NB4 (cell line): ENCODE measurements around the gene CYFIP2.

ENCODE experiments used
- CTCF ChIP-seq: IDR thresholded peaks from one replicate; pipeline ENCODE4 v1.5.1; 2012; ENCODE audit warnings: low read depth, low read length
- MYC ChIP-seq: IDR thresholded peaks from 2 replicates; pipeline ENCODE4 v1.6.1; 2011; ENCODE audit warnings: low read depth, low read length
- POLR2A ChIP-seq: IDR thresholded peaks from 2 replicates; pipeline ENCODE4 v1.6.1; 2011; ENCODE audit warnings: mild to moderate bottlenecking; ENCODE audit not compliant: insufficient read length; ENCODE audit errors: extremely low read depth

GRCh38 chr5:157222506-157223230 lies 43.3 kb upstream of the CYFIP2 start:
- TF ChIP-seq CTCF = no peak
- TF ChIP-seq MYC = no peak
- TF ChIP-seq POLR2A = no peak
